ENCODE results near the gene PICALM.
"Not testable (repeated sequence)": the region's sequence is repeated elsewhere in the genome, so short reads cannot be mapped to it uniquely, and the experiment has no call there.

PICALM gene

DNA sequence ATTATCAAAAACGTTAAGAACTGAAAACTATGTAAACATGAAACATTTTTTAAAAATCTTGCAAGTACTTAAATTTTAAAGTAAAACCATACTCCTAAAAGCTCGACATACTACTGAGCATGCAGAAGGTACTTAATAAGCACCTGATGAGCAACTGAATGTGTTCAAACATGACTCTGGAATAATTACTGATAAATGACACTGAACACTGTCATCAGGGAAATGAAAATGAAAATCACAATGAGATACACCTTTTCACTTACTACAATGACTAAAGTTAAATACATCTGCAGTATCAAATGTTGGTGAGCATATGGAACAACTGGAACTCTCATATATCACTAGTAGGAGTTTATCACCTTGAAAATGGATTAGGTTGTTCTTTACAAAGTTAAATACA is 65.2 kb downstream of the PICALM start:
- in situ Hi-C loops (cut with MboI; ENCODE audit: low sequenced_read_pairs): no loop called here

DNA sequence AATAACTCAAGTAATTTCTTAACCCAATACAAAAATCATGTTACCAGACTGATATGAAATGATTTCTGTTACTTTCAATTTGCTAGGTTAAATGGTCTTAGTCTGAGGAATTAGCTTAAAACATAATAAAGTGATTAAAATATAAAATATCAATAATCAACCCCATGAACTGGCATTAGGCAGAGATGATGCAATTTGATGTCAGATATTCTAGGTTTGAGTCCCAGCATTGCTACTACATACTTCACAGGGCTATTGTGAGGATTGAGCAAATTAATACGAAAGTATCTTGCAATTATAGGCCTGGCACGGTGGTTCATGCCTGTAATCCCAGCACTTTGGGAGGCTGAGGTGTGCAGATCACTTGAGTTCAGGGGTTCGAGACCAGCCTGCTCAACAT is 66.5 kb downstream of the PICALM start:
- in situ Hi-C loops (cut with MboI; ENCODE audit: low sequenced_read_pairs): no loop called here

DNA sequence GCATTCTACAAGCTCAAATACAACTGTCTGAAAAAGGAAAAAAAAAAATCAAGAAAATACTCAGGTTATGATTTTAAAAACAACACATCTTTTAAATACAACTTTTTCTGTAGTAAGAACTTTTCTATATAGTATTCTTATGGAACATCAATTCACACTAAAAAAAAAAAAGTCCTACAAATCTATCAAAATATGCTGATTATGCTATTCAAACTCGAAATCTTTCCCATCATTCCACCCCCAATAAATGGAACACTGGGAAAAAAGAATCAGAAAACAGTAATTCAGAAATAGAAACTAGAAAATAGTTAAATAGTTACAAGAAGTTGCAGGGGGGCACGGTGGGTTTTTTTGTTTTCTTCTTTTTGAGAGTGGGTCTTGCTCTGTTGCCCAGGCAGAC is 77.4 kb downstream of the PICALM start:
- in situ Hi-C loops (cut with MboI; ENCODE audit: low sequenced_read_pairs): no loop called here

DNA sequence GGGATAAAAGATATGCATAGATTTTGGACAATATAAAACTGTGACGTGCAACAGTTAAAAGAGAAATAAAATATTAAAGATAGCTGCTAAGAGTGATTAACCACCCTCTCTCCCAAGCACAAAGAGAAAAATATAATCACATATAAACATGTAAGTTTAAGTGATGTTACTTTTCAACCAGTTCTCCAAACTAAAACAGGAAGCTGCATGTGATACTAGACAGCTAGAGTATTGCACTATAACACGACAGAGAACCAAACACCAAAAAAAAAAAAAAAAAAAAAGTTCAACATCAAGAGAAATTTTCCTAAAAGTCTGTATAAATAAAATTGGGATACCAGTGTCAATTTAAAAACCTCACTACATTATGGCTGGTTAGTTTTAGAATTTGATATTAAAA is 79.1 kb downstream of the PICALM start:
- in situ Hi-C loops (cut with MboI; ENCODE audit: low sequenced_read_pairs): no loop called here

DNA sequence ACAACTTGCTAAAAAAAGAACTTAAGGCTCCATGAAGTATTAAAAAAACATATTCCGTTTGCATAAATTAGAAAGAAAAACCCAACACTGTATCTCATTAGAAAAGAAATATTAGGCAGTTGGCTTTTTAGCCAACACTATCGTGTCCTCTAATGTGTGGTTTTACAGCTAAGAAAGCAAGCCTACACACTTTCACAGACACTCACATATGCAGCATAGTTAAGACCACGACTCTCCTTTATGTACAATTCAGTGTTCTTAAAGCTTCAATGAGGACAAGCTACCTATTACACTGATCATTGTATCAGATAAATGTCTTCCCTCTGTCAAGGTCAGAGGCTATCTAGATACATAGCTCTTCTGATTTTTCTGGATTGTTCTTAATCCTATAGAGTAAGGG is 80.1 kb downstream of the PICALM start:
- in situ Hi-C loops (cut with MboI; ENCODE audit: low sequenced_read_pairs): no loop called here

DNA sequence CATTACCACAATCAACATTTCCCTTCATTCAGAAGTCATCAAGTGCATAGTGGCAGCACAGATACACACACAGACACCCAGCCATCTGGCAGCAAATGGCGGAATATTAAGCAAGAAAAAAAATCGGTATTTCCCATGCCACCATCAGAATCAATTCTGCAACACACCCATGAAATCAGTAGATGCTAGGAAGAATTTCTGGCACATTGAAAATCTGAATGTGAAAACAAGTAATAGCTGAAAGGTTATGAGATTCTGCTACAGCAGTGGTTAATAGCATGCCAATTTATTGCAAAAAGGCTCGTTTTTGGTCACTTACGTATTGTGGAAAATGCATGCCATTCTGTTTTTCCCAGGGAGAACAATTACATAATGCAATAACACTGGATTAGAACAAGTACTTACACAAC is 91.1 kb downstream of the PICALM start:
- in situ Hi-C loops (cut with MboI; ENCODE audit: low sequenced_read_pairs): no loop called here

DNA sequence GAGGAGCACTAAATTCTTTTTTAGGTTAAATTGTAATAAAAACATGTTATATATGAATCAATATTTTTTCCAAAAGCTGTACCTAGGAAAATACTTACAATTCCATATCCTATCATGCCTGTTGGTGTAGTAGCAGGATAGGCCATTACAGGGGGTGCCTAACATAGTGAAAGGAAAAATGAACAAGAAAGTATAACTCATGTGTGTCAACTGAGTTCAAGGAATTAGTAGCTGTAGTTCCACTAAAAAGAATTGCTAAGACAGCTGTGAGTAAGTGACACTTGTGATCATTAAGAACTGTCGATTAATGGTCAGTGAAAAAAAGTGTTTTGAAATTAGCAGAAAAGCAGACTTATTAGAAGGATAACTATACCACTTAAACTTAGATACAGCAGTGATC is 92.4 kb downstream of the PICALM start:
- in situ Hi-C loops (cut with MboI; ENCODE audit: low sequenced_read_pairs): no loop called here

DNA sequence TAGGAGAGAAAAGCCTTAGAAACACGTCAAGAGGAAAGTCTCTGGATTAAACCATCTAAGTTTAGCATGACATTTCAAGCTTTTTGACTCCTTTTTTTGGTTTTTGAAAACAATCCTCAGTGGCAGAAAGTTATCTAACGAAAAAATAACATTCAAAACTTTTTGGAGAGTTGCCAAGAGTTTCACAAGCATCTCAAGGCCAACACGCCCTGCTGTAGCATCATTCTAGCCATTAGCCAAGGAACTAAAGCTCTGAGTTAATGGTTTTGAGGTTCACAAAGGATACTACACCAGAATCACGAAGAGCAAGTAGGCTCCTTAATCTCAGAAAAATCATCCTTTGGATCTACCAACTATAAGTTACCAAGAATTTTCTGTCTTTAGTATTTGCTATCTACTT is 94.8 kb downstream of the PICALM start:
- in situ Hi-C loops (cut with MboI; ENCODE audit: low sequenced_read_pairs): no loop called here

DNA sequence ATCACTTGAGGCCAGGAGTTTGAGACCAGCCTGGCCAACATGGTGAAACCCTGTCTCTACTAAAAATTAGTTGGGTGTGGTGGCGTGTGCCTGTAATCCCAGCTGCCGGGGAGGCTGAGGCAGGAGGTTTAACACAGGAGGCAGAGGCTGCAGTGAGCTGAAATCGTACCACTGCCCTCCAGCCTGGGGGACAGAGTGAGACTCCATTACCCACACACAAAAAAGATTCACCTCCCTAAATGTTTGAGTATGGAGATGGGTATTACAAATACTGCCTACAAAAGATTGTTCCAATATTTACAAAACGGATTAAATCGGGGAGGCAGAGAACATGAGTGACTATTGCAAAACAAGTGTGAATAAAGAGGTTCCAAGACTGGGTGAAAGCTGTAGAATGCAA is 98.3 kb downstream of the PICALM start:
- in situ Hi-C loops (cut with MboI; ENCODE audit: low sequenced_read_pairs): no loop called here

DNA sequence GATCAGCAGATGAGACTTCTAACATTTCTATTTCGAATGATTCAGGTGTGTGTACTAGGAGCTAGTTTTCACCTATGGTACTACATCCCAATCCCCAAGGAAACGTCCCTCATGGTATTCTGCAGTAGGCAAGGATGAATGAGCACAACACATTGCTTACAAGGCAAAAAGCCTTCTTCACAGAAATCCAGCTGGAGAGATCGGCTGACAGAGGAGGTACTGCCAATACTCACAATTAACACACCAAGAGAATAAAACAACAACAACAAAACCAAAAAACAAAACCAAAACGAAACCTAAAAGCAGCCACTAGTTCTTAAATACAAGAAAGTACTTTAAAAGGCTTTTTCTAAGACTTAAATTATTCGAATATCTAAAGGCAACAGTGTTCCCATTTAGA is 101.4 kb downstream of the PICALM start:
- in situ Hi-C loops (cut with MboI; ENCODE audit: low sequenced_read_pairs): no loop called here

DNA sequence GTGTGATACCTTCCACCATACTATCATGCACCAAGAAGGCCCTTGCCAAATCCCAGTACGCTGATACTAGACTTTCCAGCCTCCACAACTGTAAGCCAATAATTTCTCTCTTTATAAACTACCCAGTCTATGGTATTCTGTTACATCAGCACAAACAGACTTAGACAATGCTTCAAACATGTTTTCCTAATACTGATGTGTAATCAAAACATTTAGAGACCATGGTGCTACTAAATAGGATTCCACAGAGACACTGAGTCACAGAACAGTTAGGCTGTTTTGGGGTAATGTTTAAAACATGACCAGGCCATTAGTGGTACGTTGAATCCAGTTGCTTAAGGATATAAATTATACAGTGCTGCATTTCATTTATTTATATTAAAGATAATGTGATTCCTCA is 103.7 kb downstream of the PICALM start:
- in situ Hi-C loops (cut with MboI; ENCODE audit: low sequenced_read_pairs): no loop called here

DNA sequence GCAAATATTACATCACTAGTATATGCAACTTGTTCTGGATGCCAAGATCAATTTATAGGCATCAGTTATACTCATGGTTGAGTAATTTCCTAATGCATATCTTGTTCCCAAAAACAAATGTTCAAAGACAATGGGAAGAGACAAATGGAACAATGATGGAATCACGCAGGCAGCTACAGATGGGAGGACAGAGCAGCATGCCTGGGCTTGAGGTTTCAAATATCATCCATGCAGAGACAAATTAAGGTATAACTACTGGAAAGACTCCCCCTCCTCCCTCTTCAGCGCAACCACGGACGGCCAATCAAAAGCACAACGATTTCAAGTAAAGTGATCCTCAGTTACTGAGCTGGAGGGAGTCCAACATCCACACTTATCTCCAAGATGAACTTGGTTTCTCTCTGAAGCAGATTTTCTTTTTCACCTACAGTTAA is 106.9 kb downstream of the PICALM start:
- in situ Hi-C loops (cut with MboI; ENCODE audit: low sequenced_read_pairs): no loop called here

DNA sequence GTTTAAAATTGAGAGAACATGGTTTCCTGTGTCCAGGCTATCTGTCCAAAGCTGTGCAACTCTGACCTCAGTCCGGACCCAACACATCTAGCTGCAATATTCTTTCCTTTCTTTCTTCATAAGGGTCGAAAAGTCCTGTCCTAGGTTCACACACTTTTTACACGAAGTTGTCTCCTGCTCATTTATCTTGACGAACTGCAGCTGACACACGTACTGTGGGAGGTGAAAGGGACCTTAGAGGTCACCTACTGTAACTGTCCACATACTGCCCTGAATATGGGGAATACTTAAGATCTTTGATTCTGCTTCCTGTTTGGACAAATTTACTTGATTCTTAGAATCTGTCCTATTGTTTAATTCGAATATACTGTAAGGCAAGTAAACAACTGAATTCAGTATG is 107.8 kb downstream of the PICALM start:
- in situ Hi-C loops (cut with MboI; ENCODE audit: low sequenced_read_pairs): no loop called here

DNA sequence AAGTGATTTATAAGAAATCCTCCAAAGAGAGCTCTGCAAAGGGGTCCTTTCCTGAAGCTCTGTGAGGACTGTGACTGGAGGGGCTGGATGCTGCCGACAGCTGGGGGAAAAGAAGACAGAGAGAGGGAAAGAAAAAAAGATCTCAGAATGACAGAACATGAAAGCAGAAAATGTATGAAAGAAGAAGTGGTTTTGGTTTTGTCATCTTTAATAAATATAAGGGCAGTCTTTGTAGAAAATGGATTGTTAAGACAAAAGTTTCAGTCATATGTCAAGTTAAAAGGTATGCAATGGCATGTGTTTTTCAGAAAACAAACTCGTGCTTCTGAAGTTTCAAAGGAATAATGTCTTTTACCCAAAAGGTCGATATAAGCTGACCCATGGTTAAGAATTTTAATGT is 108.2 kb downstream of the PICALM start:
- in situ Hi-C loops (cut with MboI; ENCODE audit: low sequenced_read_pairs): no loop called here

DNA sequence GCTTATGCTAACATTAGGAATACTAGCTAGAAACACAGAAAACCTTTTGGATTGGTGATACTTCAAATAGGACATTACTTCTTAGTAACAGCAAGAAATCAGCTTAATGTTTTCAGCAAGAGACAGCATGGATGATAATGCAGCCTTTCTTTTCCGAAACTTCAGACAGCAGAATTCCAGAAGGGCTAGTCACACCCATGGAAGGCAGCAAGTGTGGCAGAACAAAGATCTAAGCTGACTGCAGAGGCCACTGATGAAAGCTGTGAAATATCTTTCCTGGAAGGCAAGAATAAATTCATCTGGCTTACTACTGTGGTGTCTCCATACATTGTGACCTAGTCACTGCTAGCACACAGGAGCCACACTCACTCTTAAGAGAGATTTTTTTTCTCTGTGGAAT is 113.4 kb downstream of the PICALM start:
- in situ Hi-C loops (cut with MboI; ENCODE audit: low sequenced_read_pairs): no loop called here

DNA sequence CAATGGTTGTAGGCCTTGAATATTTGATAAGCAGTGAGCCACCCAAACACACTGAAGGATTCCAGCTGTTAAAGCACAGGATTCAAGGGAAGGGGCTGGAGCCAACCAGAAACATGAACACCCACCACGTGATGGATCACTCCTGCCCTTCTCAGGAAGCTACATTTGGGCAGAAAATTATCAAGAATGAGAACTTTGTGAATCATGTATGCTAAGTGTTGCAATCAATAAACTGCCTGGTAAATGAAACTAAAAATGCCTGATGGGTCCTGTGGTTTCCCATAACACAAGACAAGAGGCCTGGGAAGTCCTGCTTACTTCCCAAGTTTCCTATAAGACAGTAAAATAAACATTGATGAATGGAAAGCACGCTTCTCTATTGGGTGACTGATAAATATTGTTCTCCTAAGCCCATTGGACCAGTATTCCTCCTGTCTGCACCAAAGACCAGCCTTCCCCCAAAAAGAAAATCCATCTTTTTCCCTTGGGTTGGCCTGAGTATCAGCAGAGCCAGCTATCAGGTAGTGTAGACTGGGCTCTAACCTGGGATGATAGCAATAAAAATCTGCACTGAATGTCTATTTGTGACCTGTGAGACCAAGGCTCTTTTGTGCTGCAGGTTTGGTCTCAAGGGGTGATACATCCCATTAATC is 115.3 kb downstream of the PICALM start:
- in situ Hi-C loops (cut with MboI; ENCODE audit: low sequenced_read_pairs): no loop called here

DNA sequence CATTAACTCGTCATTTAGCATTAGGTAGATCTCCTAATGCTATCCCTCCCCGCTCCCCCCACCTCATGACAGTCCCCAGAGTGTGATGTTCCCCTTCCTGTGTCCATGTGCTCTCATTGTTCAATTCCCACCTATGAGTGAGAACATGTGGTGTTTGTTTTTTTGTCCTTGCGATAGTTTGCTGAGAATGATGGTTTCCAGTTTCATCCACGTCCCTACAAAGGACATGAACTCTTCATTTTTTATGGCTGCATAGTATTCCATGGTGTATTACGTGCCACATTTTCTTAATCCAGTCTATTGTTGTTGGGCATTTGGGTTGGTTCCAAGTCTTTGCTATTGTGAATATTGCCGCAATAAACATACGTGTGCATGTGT is 116.8 kb downstream of the PICALM start:
- in situ Hi-C loops (cut with MboI; ENCODE audit: low sequenced_read_pairs): not testable (repeated sequence)

DNA sequence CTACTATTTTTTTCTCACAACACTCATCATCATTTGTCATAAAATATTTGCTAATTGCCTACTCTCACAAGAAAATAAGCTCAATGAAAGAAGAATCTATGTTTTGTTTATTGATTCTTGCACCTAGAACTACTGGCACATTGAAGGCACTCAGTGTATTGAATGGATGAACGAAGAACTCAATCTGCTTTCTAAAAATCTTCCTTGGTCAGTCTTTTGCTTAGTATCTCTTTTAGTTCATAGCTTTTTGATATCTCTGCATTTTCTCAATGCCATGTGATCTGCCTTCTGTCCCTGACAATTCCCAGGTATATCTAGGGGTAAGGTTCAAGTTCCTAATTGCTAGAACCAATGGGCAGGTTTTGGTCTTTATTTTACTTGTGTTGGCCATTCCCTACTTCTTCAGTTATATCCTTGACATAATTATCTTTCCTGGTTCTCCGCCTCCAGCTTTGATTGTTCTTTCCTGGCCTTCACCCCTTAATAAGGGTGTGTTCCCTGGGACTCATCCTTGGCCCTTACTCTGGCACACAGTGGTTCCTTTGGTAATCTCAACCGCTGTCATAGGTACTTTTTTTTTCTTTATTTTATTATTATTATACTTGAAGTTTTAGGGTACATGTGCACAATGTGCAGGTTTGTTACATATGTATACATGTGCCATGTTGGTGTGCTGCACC is 117.3 kb downstream of the PICALM start:
- in situ Hi-C loops (cut with MboI; ENCODE audit: low sequenced_read_pairs): no loop called here

DNA sequence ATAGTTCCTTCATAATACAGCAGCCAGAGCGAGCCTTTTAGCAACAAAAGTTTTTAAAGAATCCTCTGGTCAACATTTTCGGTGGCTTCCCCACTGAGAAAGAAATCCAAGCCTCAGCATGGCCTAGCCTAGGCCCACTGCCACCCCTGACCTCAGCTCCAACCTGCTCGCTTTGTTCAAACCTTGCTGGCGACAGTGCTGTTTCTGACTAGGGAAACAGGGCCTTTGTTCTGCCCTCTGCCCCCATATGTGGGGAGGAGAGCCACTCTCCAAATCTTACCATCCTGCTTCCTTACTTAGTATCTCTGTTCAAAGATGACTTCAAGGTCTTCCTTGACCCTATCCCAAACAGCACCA is 117.9 kb downstream of the PICALM start:
- in situ Hi-C loops (cut with MboI; ENCODE audit: low sequenced_read_pairs): no loop called here

DNA sequence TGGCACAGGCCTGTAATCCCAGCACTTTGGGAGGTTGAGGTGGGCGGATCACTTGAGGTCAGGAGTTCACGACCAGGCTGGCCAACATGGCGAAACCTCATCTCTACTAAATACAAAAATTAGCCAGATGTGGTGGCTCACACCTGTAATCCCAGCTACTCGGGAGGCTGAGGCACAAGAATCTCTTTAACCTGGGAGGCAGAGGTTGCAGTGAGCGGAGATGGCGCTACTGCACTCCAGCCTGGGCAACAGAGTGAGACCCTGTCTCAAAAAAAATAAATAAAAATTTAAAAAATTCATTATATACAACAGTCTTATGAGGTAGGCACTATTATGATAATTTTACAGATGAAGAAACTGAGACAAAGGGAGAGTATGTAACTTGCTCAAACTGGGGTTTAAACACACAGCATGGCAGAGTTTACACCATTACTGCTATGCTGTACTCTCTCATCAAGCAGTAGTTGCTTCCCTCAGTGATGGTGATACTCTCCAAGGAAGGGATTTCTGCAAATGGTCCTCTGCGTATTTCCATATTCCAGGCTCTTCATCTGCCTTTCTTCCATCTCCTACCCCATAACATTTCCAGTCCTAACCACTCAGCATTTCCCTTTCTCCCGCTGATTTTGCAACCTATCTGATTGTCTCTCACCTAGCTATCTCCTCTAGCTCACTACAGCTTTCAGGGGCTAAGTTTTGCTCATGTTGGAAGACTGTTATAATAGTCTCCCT is 118.4 kb downstream of the PICALM start:
- in situ Hi-C loops (cut with MboI; ENCODE audit: low sequenced_read_pairs): no loop called here

DNA sequence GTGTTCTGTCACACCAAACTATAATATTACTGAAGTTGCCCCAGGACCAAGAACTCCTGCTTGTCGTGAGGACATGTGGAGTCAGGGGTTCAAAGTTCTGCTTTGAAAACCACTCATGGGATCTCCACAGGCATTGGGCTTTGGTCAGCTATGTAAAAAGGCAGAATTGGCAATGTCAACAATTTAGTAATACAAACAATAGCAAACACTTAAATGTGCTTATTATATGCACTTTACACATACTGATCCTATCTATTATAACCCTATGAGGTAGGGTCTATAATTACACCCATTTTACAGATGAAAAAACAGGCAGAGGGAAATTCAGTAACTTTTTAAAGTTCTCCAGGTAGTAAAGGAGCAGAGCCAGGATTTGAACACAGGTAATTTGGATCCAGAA is 119.1 kb downstream of the PICALM start:
- in situ Hi-C loops (cut with MboI; ENCODE audit: low sequenced_read_pairs): no loop called here

DNA sequence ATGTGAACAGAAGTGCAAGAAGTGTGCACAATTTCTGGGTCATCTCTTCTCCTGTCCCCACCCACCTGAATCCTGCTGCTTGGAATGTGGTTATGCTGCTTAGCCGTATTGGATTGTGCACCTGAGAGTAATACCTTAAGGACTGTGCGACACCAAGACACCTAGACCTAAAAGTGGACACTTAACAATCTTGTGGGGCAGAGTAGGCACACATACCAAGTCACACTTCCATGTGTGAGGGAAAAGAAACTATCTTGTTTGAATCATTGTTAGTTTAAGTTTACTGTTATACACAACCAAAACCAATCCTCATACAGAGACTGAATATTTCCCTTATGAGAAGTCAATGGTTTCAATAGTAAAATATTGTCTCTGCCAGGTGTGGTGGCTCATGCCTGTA is 120.0 kb downstream of the PICALM start:
- in situ Hi-C loops (cut with MboI; ENCODE audit: low sequenced_read_pairs): no loop called here

Data from hTERT RPE-1 (cell line).